Renal pelvis (tissue), 4 donors: Measurements from ENCODE around the gene LAIR1. TPM values are rescaled to one million over a fixed set of nuclear protein-coding genes. Genes with fewer than 3 reads are reported as not detected.

Experiments used
- DNase-seq: peaks from one replicate; pipeline ENCODE4 v3.0.0-alpha.2; 2013
- polyA plus RNA-seq, 3 donors: library from polyadenylated mRNA; unstranded; fragments of 120-200 nt; gene quantifications; one replicate each; pipeline ENCODE4 v1.2.1, GENCODE V29; 2013; ENCODE audit not compliant: insufficient read length in 3 of 3

LAIR1 gene
- polyA plus RNA-seq, 3 donors, result 3.6 to 7.3 (median 4.3) TPM

GRCh38 chr19:54319892-54320670 lies 44.6 kb downstream of the LAIR1 start:
- no peak for DNase-seq

- no peak for DNase-seq
Observed at GRCh38 chr19:54319049-54319448, 45.7 kb downstream of the LAIR1 start.

GRCh38 chr19:54317965-54318240 lies 46.8 kb downstream of the LAIR1 start:
- no peak for DNase-seq

- DNase-seq, result no peak
Observed at GRCh38 chr19:54317108-54317964, 47.4 kb downstream of the LAIR1 start.

- DNase-seq, result no peak
Observed at GRCh38 chr19:54316746-54317107, 48.0 kb downstream of the LAIR1 start.

- DNase-seq, result no peak
Observed at GRCh38 chr19:54315956-54316355, 48.8 kb downstream of the LAIR1 start.

GRCh38 chr19:54312436-54313377 lies 52.0 kb downstream of the LAIR1 start, which contains the start of gene LILRA5:
TSS of gene LILRA5 (minus strand) at chr19:54313166. CDS start at chr19:54313019, 147 bp downstream.
- DNase-seq, result no peak

GRCh38 chr19:54312011-54312410 lies 52.7 kb downstream of the LAIR1 start:
- DNase-seq, result no peak

- DNase-seq, result no peak
Observed at GRCh38 chr19:54311486-54311885, 53.2 kb downstream of the LAIR1 start.

- DNase-seq, result no peak
Observed at GRCh38 chr19:54310543-54310942, 54.2 kb downstream of the LAIR1 start.

- DNase-seq, result no peak
Observed at GRCh38 chr19:54309811-54310210, 54.9 kb downstream of the LAIR1 start.

- DNase-seq, result no peak
Observed at GRCh38 chr19:54307389-54308020, 57.2 kb downstream of the LAIR1 start.

- DNase-seq, result no peak
Observed at GRCh38 chr19:54305141-54305540, 59.6 kb downstream of the LAIR1 start.

GRCh38 chr19:54302257-54302656 lies 62.5 kb downstream of the LAIR1 start:
- no peak for DNase-seq

Other genes starting within 250 kb of the LAIR1 start
- 10 to 100 TPM; 18.2 to 22.2 (median 21.9) TPM for gene TFPT, start 249.3 kb downstream of the LAIR1 start, polyA plus RNA-seq
- 10 to 100 TPM; 72.8 to 83.6 (median 74.5) TPM for gene PRPF31, start 249.2 kb downstream of the LAIR1 start, polyA plus RNA-seq
- 10 to 100 TPM; 60.6 to 69.8 (median 69.0) TPM for gene CNOT3, start 227.2 kb downstream of the LAIR1 start, polyA plus RNA-seq
- 10 to 100 TPM in 1 of 3 donors, 1 to 10 TPM in 2; 8.2 to 10.4 (median 8.5) TPM for gene LENG1, start 205.2 kb downstream of the LAIR1 start, polyA plus RNA-seq
- gene TMC4, start 191.8 kb downstream of the LAIR1 start, polyA plus RNA-seq, result 10 to 100 TPM; 33.3 to 38.4 (median 35.7) TPM
- 10 to 100 TPM; 74.1 to 97.8 (median 84.2) TPM for gene MBOAT7, start 175.4 kb downstream of the LAIR1 start, polyA plus RNA-seq
- gene TSEN34, start 173.6 kb downstream of the LAIR1 start, polyA plus RNA-seq, result 10 to 100 TPM; 48.5 to 70.9 (median 67.9) TPM
- gene RPS9, start 164.1 kb downstream of the LAIR1 start, polyA plus RNA-seq, result 1,000 to 10,000 TPM; 1,622 to 1,775 (median 1,767) TPM
- 1 to 10 TPM; 1.6 to 2.4 (median 1.6) TPM for gene LILRB3, start 141.9 kb downstream of the LAIR1 start, polyA plus RNA-seq
- under 1 TPM; 0.34 to 0.70 (median 0.53) TPM for gene LILRA6, start 122.1 kb downstream of the LAIR1 start, polyA plus RNA-seq
- 1 to 10 TPM; 1.7 to 2.2 (median 2.1) TPM for gene LILRB5, start 107.7 kb downstream of the LAIR1 start, polyA plus RNA-seq
- gene LILRB2, start 83.8 kb downstream of the LAIR1 start, polyA plus RNA-seq, result 1 to 10 TPM in 2 of 3 donors, under 1 TPM in 1; 0.95 to 1.2 (median 1.0) TPM
- gene LILRA5, start 51.8 kb downstream of the LAIR1 start, polyA plus RNA-seq, result under 1 TPM; 0.33 to 0.38 (median 0.37) TPM
- under 1 TPM in 1 of 3 donors, not detected in 2; 0.07 TPM for gene LILRA4, start 25.8 kb downstream of the LAIR1 start, polyA plus RNA-seq
- 10 to 100 TPM; 11.5 to 14.4 (median 14.1) TPM for gene TTYH1, start 50.5 kb upstream of the LAIR1 start, polyA plus RNA-seq
- gene LENG8, start 84.3 kb upstream of the LAIR1 start, polyA plus RNA-seq, result 100 to 1,000 TPM; 156 to 228 (median 218) TPM
- 1 to 10 TPM; 1.9 to 2.4 (median 2.2) TPM for gene LENG9, start 98.8 kb upstream of the LAIR1 start, polyA plus RNA-seq
- gene CDC42EP5, start 108.4 kb upstream of the LAIR1 start, polyA plus RNA-seq, result 10 to 100 TPM; 27.1 to 46.5 (median 40.9) TPM
- under 1 TPM in 1 of 3 donors, not detected in 2; 0.56 TPM for gene LAIR2, start 137.9 kb upstream of the LAIR1 start, polyA plus RNA-seq
- 1 to 10 TPM in 1 of 3 donors, under 1 TPM in 2; 0.58 to 1.1 (median 0.73) TPM for gene LILRA2, start 208.9 kb upstream of the LAIR1 start, polyA plus RNA-seq
- under 1 TPM; 0.43 to 0.53 (median 0.53) TPM for gene LILRA1, start 228.7 kb upstream of the LAIR1 start, polyA plus RNA-seq